Activated effector memory CD4-positive, alpha-beta T cell treated with Interleukin-2 at 50 U/mL for 16 hours (primary cell): ENCODE results near the gene AKT1.

ENCODE experiments used
- DNase-seq: peaks from one replicate; pipeline ENCODE4 v3.0.0-alpha.2; 2020

Gene AKT1

DNA sequence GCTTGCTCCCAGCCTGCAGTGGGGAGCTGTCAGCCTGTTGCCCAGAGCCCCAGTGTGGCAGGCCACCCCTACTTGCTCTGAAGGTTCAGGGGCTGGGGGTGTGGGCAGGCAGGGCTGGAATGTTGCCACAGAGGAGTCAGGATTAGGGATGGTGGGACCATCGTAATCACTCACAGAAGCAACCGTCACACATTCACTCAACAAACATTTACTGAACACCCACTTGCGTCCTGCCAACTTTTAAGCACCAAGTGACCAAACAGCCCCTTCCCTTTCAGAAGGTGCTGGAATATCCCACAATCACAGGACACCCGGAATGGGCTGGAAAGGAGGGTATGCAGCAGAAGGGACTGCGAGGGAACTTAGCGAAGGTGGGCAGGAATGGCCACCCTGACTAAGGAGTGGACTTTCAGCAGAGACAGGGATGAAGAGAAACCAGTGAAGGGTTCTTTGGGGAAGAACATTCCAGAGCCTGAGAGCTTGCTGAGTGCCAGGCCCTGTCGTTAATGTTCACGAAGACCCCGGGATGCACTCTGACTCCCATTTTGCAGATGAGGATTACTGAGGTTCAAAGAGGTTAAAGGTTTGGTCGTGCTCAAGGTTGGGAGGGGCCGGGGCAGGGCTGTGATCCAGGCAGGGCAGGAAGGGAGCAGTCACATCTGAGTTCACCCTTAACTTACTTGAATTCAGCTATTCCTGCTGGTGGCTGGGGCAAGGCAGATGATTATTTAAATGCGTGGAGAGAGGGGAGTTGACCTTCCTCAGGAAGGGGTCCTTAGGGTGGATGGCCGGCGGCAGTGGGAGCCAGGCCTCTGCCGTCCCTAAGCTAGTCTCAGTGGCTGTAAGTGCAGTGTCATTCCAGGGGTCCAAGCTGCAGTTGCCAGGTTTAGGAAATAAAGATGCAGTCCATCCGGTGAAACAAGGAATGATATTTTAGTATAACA lies 3.0 kb upstream of the AKT1 start:
- no peak for DNase-seq

DNA sequence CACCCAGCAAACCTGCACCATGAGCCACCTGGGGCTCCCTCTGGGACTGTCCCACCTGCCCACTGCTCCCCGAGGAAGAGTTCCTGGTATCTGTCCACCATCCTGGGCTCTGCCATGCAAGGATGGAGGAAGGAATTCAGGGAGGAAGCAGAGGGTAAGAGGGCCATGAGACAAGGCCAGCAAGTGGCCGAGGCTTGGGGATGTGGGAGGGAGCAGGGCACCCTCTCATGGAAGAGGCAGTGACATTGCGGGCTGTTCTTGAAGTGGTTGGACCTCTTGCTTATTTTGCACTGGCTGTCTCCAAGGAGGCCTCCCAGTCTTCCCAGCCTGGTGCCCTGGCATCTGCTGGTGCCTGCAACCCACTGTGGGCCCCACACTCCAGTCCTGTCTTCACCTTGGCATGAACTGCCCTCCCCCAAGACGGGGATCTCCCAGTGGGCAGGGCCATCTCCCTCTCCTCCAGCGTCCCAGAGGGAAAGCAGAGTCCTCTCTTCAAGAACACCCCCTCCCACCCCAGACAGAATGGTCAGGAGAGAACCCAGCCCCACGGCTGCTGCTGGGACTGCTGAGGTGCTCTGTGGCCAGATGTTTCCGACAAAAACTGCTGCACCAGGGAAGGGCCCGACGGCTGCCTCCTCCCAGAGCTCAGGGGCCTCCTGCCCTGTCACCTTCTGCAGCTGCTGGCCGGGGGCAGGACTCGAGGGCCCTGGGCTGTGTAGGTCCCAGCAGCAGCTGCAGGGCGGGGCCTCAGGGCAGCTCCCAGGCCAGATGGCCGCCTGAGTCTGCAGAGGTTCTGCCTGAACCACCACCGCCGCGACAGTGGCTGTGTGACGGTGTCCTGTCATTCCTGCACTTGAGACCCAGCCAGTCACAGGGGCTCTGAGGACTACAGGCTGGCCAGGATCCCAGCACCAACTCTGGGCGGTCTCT lies 1.8 kb upstream of the AKT1 start:
- DNase-seq, result no peak

DNA sequence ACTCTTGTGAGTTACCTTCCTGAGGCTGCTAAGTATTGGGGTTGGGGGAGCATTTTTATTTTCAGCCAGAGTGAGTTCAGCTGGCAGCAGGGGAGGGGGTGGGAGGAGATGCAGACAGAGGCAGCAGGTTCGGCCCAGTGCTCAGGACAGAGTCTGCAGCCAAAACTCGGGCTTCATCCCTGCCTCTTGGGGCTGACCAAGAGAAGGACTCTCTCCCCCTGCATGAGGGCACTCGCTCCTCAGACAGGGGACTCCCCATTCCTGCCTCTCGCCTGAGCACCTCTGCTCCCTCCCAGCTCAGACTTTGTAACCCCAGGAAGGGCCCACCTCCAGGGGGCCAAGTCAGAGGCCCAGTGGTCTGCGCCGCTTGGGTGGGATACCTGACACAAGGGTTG lies 1.1 kb upstream of the AKT1 start:
- DNase-seq, result no peak

DNA sequence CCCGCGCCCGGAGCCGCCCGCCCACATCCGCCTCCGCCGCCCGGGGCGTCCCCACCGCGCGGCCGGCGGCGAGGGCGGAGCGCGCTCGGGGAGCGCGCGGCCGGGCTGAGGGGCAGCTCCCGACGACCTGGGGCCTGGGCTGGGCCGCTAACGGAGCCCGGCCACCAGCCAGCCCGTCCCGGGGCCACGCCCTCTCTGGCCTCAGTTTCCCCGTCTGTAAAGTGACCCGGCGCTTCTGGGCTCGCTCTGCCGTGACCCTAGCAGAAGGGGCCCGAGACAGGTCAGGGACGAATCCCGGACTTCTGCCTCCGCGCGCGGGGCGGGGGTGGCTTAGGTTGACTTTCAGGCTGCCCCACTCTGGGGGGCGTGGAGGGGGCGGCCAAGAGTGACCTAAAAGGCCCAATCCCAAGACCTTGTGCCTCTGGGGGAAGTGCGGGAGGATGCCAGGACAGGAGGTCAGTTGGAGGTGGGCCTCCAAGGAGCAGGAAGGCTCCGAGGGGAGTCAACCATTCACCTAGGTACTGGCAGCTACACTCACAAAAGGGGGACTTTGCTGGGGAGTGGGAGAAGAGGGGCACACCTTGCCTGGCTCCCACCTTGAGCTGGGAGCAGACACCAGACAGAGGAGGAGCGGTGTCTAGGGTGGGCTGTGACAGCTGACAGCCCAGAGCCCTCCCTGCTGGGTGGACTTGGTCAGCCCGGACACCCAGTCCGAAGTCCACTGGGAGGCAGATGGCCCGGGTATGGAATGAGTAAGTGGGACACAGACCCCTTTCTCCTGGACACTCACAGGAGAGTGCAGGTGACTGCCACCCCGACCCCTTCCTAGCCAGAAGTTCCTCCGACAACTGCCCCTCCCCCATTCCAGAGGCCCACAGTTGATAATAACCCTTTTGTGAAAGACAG lies 486 bp upstream of the AKT1 start:
- peak; percentile 55 for DNase-seq

DNA sequence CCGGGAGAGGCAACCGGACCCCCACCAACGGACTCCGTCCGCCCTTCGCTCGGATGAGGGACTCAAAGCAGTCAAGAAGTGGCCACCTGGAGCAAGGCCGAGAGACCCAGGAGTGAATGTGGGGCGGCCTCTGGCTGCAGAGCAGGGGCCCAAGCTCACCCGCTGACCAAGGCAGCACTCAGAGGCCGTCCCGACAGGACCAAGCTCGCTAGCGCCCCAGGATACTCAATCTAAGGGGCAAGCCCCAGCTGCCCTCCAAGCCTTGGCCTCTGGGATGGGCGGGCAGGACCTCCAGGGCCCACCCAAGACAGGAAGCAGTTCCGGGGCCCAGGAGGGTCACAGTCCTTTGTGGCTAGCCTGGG lies 936 bp downstream of the AKT1 start:
- no peak for DNase-seq

DNA sequence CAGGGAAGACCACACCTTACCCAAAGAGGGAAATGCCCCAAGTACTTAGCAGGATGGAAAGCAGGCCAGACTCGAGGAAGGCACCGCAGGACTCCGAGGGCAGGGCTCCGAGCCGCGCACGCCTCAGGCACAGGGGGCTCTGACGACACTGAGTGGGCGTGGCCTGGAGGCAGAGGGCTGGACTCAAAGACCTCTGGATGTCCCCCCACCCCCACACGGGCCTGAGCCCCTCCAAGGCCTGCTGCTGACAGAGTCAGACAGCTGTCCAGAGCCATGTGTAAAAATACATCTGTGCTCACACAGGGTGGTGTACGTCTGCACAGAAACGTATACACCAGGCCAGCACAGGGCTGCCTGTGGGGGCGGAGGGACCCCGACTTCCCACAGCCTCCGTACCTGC lies 1.4 kb downstream of the AKT1 start:
- no peak for DNase-seq

DNA sequence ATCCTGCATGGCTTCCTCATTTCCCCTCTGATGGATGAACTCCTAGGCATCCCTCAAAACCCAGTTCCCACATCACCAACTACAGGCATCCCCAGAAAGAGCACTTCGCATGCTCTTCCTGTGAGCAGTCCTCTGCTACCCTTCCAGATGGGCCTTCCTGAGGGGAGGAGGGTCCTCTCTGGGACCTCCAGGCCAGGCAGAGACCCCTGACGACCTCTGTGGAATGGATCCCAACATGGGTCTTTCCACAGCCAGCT lies 1.9 kb downstream of the AKT1 start:
- DNase-seq, result no peak

DNA sequence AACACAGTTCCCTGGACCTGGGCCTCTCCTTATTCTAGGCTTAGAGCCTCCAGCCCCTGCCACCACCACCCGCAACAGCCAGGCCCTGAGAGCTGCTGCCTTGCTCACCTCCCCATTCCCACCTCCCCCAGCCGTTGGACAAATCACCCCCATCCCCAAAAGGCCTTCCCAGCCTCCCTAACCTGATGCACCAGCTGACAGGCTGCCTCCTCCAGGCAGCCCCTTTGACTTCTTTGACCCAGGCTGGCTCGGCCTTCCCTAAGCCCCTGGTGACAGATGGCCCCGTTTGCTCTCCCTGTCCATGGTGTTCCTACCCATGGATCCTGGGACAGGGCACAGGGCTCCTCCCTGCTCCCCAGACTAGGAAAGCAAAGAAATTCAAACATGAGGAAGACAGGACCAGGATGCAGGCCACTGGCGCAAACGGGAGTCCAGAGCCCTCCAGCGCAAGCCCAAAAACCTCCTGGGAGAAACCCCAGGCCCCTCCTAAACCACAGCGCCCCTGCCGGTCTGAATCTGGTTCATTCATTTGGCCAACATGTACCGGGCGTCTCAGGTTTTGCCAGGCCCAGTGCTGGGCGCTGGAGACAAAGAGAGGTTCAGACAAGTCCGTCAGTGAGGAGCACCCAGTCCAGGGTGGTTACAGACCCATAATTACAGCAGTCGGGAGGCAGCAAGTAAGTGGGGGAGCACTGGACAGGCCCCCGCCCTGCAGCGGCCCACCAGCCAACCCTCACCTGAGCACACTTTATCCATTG lies 2.4 kb downstream of the AKT1 start:
- no peak for DNase-seq

DNA sequence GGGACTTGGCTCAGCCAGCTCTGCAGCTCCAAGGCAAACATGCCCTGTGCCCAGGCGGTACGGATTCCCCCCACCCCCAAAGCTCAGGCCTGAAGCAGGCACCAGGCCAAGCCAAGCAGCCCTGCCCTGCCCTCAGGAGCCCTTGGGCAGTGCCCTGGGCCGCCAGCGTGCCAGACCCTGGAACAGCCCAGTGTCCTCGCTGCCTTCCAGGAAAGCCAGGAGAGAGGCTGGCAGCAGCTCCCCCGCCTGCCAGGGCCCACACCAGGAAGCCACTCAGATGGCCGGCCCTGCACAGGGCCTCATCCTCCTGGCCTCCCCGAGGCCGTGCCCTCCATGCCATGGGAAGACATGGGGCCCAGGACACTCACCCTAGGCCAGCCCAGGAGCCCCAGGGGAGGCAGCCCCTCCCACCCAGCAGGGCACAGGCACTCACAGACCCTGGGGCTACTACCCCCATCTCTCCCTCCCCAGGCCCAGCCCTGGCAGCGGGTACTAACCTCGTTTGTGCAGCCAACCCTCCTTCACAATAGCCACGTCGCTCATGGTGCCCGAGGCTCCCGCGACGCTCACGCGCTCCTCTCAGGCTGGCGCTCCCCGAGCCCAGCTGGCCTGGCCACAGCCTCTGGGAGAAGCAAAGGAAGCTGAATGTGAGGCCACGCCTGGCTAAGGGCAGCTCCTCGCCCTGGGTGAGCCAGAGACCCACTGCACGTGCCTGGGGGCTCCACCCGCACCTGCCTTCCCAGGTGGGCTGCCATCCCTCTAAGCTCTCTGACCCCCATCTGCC lies 3.3 kb downstream of the AKT1 start:
- no peak for DNase-seq

DNA sequence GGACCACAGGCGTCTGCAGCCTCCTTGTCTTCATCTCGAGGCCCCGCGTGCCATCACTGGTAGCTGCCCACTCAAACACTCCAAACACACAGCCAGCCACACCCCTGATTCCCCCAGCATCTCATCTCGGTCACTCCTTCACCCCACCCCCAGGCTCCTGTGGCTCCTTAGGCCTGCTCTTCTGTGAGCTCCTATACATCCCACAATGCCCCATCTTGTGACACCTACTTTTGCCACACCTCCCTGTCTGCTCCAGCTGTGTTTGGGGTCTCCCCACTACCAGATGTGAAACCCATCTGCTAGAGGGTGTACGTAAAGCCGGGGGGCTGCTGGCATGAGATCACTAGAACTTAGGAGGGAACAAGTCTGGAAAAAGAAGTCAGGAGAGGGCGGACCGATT lies 4.1 kb downstream of the AKT1 start:
- DNase-seq, result no peak

DNA sequence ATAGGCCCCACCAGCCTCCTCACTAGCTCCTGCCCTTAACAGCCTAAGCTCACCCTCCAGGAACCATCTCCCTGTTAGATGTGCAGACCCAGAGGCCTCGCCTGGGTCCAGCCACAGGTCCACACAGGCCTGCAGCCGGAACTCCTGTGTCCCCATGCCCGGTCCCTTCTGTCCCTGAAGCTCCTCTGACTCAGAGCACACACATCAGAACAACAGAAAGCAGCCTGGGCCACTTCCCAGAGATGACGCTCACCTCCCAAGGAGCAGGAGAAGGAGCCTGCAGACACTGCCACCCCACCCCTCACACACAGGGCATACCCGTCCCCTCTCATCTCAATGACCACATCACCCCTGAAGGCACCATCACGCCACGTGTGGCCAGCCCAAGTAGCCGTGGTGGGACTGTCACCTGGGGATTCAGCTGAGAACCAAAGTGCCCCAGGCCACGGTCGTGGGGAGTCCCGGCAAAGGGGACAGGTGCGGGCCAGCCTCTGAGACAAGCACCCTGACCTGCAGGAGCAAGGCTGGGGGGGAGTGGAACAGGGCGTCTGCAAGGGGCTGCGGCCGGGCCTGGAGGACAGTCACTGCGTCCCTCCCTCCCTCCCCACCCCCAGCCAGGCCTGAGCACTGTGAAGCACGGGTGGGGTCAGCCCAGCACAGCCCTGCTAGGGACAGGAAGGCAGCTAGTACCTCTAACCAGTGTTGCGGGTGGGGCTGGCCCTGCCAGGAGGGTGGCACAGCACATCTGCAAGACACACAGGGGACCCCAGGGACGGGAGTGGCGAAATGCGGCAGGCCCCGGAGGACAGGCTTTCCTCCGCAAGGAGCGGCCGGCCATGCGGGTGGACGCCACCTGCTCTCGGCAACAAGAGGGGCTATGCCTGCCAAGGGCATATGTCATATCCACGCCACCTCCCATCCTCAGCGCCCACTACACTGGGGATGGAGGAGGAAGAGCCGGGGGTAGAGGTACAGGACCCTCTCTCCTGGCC lies 5.5 kb downstream of the AKT1 start:
- no peak for DNase-seq

DNA sequence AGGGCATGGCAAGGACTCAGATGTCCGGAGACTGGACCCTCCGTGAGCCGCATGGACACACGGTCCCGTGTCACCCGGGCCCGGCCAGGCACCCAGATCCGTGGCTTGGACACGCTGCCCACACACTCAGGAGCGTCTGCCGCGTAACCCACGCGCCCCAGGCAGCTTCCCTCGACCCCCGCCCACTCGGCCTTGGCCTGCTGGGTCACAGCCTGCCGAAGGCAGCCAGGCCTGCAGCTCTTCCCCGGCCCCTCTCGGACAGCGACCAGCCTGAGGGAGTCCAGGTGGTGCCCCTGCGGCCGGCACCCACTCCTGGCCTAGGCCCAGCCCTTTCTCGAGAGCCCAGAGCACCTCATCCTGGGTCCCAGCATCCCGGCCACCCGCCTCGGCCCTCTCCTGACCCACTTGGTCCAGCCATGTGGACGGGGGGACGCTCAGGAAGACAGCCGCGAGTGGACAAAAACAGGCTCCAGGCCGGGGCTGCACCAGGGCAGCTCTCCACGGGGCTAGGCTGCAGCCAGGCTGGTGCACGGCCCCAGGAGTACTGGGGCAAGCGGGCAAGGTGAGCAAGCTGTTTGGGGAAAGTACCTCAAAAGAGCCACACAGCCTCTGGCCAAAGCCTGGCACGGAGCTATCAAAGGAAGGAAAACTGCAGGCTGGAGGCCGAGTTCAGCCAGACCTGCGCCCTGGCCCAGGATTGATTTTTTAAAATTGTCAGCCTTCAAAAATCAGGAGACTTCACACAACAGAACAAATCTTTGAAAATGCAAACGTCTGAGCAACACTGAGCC lies 6.5 kb downstream of the AKT1 start:
- DNase-seq, result no peak

DNA sequence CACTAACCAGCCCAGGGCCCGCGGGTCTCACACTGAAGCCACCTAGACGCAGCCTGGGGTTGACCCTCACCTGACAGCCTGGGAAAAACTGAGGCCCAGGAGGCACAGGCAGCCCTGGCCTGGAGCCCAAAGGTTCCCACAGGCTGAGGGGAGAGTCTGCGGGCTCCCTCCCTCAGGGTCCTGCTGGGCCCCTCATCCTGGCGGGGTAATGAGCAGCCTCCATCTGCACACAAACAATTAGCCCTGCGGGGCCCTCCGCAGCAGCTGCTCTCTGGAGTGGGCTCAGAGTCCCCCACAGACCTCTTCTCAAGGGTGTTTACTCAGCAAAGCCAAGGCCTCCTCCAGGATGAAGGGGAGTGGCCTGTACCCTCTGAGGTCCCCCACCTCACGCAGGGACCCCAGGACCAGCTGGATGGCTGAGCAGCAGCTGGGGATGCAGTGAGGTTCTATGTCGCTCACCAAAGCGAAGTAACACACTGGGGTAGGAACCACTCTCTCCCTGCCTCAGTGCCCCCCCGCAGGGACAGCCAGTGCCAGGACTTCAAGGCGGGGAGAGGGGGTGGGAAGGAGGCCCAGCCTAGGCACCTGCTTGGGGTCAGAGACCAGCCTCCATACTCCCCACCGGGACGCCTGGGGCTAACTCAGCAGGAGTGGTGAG lies 7.3 kb downstream of the AKT1 start:
- no peak for DNase-seq

DNA sequence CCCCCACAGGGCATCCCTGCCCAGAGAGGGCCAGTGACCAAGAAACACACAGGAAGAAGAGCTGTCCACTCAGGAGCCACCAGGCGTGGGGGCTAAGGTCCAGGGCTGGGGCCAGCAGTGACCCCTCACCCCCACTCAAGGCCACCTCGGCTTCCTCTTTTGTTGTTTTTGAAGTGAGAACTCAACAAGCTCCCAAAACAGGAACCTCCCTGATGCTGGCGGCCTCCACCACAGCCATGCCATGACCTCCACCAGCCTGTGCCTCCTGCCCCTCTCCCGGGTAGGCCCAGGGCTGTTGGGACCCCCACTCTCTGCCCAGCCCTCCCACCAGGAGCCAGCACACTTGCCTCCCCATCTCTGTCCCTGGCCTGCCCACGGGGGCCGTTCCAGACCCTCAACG lies 7.8 kb downstream of the AKT1 start:
- no peak for DNase-seq

DNA sequence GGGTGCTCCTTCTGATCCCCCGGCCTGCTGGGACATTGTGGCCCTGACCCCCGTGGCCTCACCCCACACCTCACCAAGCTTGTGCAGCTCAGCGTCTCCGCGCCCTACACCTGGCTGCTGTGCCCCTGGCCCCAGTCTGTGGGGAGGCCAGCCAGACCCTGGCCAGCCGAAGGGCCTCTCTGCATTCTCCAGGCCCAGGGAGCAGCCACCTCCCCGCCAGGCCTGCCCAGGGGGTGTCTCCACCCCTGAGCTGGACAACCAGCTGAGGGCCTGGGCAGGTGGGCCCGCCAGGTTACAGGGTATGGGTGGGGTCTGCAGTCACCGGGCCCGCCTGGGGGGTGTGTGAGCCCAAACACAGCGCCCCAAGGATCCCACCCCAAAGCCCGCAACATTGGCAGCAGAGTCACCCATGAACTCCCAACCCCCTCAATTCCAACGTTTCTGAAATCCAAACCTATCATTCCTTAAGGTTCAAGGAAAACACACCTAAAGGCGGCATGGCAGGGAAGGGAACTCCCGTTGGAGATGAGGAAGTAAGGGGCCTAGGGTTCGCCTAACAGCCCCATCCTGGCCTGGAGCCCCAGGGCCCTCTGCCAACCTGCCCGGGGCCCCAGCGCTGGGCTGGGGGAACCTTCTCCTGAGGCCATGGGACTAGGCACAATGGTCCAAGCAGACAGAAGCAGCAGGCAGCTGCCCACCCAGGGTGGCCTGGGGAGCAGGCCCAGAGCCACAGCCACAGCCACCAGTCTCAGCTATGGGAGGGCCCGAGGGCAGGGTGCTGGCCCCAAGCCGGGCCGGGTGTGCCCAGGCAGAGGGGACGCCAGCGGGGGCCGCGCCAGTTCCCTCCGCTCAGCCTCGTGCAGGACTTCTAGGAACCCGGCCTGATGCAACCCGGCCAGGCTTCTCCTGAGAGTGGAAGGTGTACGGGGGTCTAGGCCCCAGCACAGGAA lies 8.5 kb downstream of the AKT1 start:
- DNase-seq, result no peak

DNA sequence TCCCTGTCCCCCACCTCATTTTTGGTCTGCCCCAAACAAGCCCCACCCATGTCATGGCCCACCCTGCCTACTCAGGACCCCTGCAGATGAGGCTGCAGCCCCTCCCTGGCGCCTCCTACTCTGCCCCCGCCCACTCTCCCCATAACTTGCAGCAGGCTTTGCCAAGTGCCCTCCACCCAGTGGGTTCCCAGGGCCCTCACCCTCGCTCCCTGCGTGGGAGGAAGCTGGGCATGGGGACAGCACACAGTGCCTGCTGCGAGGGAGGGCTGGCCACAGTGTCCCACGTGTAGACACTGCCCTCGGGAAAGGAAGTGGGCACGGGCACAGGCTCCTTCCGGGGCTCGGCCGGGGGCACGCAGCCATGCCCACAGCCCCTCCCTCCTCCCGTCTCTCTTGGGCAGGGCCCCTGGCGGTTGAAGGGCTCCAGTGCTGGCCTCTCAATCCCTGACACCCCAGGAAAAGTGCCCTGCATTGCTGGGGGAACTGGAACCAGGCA lies 9.4 kb downstream of the AKT1 start:
- no peak for DNase-seq

DNA sequence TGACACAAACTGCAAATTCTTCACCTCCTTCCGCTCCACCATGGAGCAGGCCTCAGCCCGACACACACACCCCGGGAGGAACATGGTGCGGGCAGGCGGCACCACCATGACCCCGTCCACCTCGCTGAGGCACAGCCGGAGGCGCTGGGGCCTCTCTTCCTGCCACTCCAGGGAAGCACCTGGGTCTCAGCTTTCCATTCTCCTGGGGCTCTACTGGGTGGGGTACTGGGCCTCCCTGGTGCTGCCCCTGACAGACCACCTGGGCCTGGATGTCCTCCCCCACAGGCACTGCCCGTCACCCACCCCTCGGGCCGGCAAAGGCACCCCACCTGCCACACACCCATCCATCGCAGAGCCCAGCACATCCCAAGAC lies 9.9 kb downstream of the AKT1 start:
- no peak for DNase-seq
